C4-2B (cell line): ENCODE results near the gene MYL7.

Source experiments
- H3K27ac ChIP-seq: fragments of 450-650 bp; 2 replicates; pipeline ENCODE4 v1.5.1; 2017
- ZFX ChIP-seq: fragments of 450-650 bp; IDR thresholded peaks from 2 replicates; pipeline ENCODE4 v1.6.1; 2017
- TF ChIP-seq, protein P1 (sequence below): fragments of 450-650 bp; conservative IDR thresholded peaks from 2 replicates; pipeline ENCODE4 v1.5.1; 2017; ENCODE audit warnings: mild to moderate bottlenecking

Gene MYL7

GRCh38 chr7:44151956-44152355, 10.8 kb upstream of the MYL7 start:
- no peak overlapping the region for H3K27ac ChIP-seq
- TF ChIP-seq, protein P1, sequence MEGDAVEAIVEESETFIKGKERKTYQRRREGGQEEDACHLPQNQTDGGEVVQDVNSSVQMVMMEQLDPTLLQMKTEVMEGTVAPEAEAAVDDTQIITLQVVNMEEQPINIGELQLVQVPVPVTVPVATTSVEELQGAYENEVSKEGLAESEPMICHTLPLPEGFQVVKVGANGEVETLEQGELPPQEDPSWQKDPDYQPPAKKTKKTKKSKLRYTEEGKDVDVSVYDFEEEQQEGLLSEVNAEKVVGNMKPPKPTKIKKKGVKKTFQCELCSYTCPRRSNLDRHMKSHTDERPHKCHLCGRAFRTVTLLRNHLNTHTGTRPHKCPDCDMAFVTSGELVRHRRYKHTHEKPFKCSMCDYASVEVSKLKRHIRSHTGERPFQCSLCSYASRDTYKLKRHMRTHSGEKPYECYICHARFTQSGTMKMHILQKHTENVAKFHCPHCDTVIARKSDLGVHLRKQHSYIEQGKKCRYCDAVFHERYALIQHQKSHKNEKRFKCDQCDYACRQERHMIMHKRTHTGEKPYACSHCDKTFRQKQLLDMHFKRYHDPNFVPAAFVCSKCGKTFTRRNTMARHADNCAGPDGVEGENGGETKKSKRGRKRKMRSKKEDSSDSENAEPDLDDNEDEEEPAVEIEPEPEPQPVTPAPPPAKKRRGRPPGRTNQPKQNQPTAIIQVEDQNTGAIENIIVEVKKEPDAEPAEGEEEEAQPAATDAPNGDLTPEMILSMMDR, result no peak
- TF ChIP-seq ZFX, result no peak

DNA sequence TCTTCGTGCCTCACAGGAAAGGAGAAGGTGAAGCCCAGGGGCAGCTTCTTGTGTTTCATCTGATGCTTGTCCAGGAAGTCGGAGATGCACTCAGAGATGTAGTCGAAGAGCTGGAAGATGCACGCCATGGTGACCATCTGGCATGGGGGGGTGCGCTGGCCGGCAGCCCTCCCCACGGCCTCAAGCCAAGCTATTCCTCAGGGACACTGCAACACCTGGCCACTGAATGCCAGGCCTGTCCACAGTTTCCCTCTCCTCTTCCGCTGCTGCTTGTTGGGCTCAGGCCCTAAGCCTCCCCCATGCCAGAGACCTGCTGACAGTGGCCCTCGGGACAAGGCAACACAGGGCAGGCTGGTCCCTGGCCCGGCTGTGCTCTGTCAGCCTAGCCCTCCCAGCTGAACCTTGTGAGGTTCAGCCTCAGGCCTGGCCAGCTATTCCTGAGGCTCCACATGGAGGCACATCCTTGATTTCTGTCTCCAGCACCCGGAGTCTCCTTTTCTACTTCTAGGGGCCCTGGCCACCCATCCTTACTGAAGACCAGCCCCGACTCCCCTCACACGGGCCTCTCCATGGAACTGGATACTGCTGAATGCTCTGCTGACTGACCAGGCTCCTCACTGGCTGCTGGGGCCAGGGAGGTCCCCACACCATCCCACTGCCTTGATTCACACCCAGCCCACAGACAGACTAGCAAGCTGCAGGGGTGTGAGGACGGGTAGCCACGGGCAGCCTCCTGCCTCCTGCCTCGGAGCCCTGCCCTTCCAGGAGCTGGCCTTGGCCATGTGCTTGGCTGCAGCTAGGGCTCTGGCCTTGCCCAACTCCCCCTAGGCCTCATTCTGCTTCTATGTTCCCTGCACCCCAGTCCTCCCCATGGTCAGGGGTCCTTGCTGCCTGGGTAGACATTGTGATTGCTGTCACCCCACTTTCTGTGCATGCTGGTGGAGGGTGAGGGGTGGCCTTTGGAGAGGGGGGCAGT, 10.1 kb upstream of the MYL7 start:
- H3K27ac ChIP-seq, result no peak overlapping the region
- no peak for TF ChIP-seq ZFX
- TF ChIP-seq, protein P1, result no peak

DNA sequence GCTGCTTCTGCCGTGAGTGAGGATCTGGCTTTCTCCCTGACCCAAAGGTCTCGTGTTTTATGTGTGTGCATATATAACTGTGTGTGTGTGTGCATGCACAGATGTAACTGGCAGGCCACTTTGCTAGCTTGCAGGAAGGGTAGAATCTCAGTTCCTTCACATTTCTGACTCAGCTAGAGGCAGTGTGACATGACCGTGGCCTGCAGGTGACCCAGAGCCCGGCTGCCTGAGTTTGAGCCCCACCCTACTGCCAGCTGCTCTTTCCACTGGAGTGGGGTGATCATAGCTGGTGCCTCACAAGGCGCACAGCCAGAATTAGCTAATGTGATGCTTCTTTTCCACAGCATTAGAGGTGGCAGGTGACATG, 9.3 kb upstream of the MYL7 start:
- TF ChIP-seq, protein P1, result no peak
- no peak for TF ChIP-seq ZFX
- H3K27ac ChIP-seq, result no peak overlapping the region

DNA sequence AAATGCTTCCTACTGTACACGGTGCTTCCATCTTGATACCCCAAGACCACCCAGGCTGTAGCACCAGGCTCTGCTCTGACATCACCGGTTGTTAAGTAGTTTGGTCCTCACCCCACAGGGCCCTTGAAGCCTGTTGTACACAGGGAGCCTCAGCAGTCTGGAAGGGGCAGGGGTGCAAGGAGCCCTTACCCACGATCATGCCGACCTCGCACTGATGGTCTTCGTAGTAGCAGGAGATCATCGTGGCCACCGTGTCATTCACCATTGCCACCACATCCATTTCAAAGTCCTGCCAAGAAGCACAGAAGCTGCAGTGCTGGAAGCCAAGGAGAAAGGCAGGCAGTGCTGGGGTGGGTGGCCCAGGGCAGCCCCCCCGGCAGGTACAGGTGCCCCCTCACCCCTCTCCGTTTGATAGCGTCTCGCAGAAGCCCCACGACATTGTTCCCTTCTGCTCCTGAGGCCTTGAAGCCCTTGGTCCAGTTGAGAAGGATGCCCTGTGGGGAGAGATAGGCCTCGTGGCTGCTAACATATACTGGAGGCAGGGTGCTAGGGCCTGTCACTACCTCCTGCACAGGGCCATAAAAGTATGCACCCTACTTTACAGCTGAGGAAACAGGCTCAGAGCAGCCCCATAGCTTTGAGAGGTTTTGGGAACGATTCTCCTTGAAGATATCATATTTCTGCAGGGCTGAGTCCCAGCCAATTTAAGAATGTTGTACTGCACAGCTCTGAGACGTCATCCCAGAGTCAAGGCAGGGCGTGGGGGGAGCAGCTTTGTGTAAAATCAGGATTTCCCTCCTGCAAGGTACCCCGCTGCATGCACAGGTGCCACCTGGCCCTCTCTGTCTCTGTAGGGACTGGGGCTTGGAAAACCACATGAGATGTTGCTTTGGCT, 8.7 kb upstream of the MYL7 start:
- no peak overlapping the region for H3K27ac ChIP-seq
- TF ChIP-seq, protein P1, result no peak
- no peak for TF ChIP-seq ZFX

DNA sequence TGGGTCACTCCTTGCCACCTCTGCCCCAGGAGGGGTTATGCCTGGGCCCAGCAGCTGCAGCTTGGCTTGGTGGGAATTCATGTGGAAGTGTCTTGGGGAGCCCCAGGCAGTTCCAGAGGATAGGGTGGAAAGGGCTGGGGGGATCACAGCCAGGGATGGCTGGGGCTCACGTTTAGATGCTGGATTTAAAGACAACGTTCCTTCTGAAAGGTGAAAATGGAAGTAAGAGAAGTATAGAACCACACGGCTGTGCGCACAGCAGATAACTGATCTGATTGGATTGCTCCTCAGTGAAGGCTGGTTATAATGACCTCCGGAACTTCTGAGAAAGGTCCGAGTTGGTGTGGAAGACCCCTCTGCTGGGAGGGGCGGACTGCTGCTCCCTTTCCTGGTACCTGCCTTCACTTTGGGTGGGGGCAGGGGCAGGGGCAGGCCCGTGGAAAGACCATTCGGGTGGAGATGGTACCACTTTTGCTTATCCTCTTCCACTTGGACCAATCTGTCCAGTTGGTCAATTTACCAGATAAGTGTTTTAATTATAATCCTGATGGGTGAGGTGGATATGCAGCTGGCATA, 7.9 kb upstream of the MYL7 start:
- TF ChIP-seq, protein P1, result no peak
- TF ChIP-seq ZFX, result no peak
- H3K27ac ChIP-seq, result no peak overlapping the region

- no peak overlapping the region for H3K27ac ChIP-seq
- TF ChIP-seq ZFX, result no peak
- TF ChIP-seq, protein P1, result no peak
Observed at GRCh38 chr7:44148166-44148565, 7.0 kb upstream of the MYL7 start.
